Naive thymus-derived CD4-positive, alpha-beta T cell (primary cell): Measurements from ENCODE around the gene CELF2. TPM values are rescaled to one million over a fixed set of nuclear protein-coding genes. Genes with fewer than 3 reads are reported as not detected.
A peak's percentile ranks its signal among the peaks of the same experiment; 100 is the strongest.

Source experiments
- ATAC-seq: fragments of 150-1000 bp; cut with Tn5 transposase; 2 replicates; pipeline ENCODE4 v1.10.0; 2021; ENCODE audit warnings: mild to moderate bottlenecking, moderate library complexity
- CTCF ChIA-PET: fragments of 350-600 bp; sonication (Branson Sonifier 250); formaldehyde crosslinking; loops from one replicate; lab custom pipeline; 2021; ENCODE audit warnings: antibody characterized with exemption; lab: Charles Lee
- POLR2A ChIA-PET: fragments of 350-600 bp; sonication (Branson Sonifier 250); formaldehyde crosslinking; loops from one replicate; lab custom pipeline; 2021; ENCODE audit warnings: antibody characterized with exemption, inconsistent platforms; lab: Charles Lee
- DNase-seq, 9 donors: peaks; one replicate each; pipeline versions ENCODE4 v3.0.0 to v3.0.0-alpha.2; 2020 to 2022; ENCODE audit warnings: mixed read lengths in 1 of 9
- H3K27ac ChIP-seq: one replicate; pipeline ENCODE4 v1.7.0; 2013; ENCODE audit warnings: mild to moderate bottlenecking, low read depth, low read length, moderate library complexity
- H3K27me3 ChIP-seq, 2 donors: one replicate each; pipeline ENCODE4 v1.7.0; 2013; ENCODE audit warnings: low read length in 2 of 2, mild to moderate bottlenecking in 2 of 2, moderate library complexity in 2 of 2; ENCODE audit not compliant: control insufficient read depth in 2 of 2, insufficient read depth in 2 of 2
- H3K36me3 ChIP-seq, 3 experiments: 1 replicate in 2 of 3; 2 replicates in 1 of 3; pipeline ENCODE4 v1.7.0; 2013; ENCODE audit warnings: low read length in 3 of 3, mild to moderate bottlenecking in 3 of 3, moderate library complexity in 1 of 3; ENCODE audit not compliant: insufficient read depth in 3 of 3, control insufficient read depth in 2 of 3
- H3K4me1 ChIP-seq, 2 donors: one replicate each; pipeline ENCODE4 v1.7.0; 2013; ENCODE audit warnings: low read length in 2 of 2, mild to moderate bottlenecking in 2 of 2, moderate library complexity in 1 of 2; ENCODE audit not compliant: control insufficient read depth in 2 of 2, insufficient read depth in 2 of 2
- H3K4me3 ChIP-seq: 2 replicates; pipeline ENCODE4 v1.7.0; 2013; ENCODE audit warnings: mild to moderate bottlenecking, low read length
- H3K9me3 ChIP-seq, 3 experiments: 1 replicate in 2 of 3; 2 replicates in 1 of 3; pipeline ENCODE4 v1.7.0; 2013; ENCODE audit warnings: low read length in 3 of 3; ENCODE audit not compliant: control insufficient read depth in 2 of 3
- H3K27ac Mint-ChIP-seq, 9 donors: one replicate each; pipeline ENCODE4 v1.8.0; 2020 to 2022; ENCODE audit warnings: mixed read lengths in 9 of 9, mild to moderate bottlenecking in 8 of 9, moderate library complexity in 5 of 9, inconsistent platforms in 2 of 9
- H3K27me3 Mint-ChIP-seq, 5 donors: one replicate each; pipeline ENCODE4 v1.8.0; 2021 to 2022; ENCODE audit warnings: mixed read lengths in 5 of 5, mild to moderate bottlenecking in 1 of 5
- H3K36me3 Mint-ChIP-seq, 5 donors: one replicate each; pipeline ENCODE4 v1.8.0; 2020 to 2022; ENCODE audit warnings: mixed read lengths in 5 of 5, mild to moderate bottlenecking in 3 of 5, inconsistent platforms in 1 of 5
- H3K4me1 Mint-ChIP-seq, 7 donors: one replicate each; pipeline ENCODE4 v1.8.0; 2020 to 2022; ENCODE audit warnings: mixed read lengths in 7 of 7, mild to moderate bottlenecking in 3 of 7, inconsistent platforms in 1 of 7
- H3K4me3 Mint-ChIP-seq, 10 donors: one replicate each; pipeline ENCODE4 v1.8.0; 2020 to 2022; ENCODE audit warnings: mild to moderate bottlenecking in 10 of 10, mixed read lengths in 10 of 10, moderate library complexity in 6 of 10, inconsistent platforms in 2 of 10
- H3K9me3 Mint-ChIP-seq, 11 donors: one replicate each; pipeline ENCODE4 v1.8.0; 2020 to 2022; ENCODE audit warnings: mixed read lengths in 11 of 11, mild to moderate bottlenecking in 4 of 11, inconsistent platforms in 1 of 11, moderate library complexity in 1 of 11
- intact Hi-C, 2 donors: fragments of 100-400 bp; cut with micrococcal nuclease; formaldehyde crosslinking; loops; one replicate each; pipeline ENCODE4 v1.15.1; 2023
- polyA plus RNA-seq, 2 donors: library from polyadenylated mRNA; unstranded; fragments of 300-500 nt; fragmentation: Illumina TruSeq; gene quantifications; one replicate each; pipeline ENCODE4 v1.2.3, GENCODE V29; 2021
- total RNA-seq, 6 experiments: library from RNA in 5 of 6; stranded (reverse) in 5 of 6; gene quantifications; 1 replicate in 5 of 6; 2 replicates in 1 of 6; pipeline ENCODE4 v1.2.3 and lab custom pipeline; 2021 to 2026

The CELF2 gene
- total and polyA plus RNA-seq, 7 experiments from 2014 or later, result 135 to 207 (median 178) TPM

DNA sequence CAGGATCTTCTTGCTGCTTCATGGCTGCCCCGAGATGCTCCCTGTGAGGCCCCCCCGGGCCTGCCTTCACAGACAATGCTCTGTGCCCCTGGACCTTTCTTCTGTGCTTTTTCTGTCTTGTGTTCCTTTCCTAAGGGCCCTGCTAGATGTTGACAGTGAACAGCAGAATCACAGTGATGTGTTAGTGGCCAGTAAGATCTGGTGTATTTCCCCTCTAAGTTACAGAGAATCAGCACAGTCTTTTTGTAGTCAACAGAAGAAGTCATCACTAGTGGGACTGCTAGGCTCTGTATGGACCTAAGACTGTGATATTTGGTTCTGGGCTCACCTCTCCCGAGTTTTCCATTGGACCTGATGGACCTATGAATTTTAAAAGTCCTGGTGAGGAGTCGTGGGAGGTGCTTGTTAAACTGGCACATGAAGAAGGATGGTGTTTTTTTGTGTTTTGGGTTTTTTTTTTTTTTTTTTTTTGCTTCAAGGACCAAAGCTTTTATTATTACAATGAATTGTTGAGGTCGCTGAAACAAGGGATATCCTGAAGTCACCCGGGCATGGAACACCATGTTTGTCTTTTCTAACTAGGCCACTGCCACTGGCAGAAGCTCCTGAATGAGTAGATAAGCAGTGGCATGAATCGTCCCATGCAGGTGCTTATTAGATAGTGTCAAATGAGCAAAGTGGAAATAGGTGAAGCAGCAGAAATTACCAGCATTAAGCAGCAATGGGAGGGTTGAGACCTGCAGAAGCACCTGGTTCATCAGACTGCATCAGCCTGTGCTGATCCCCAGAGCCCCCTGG, 194.8 kb downstream of the CELF2 start:
- H3K36me3 Mint-ChIP-seq, result peaks cover 7 to 61% (median 35%) of the 10 kb centered on the region in 5 donors
- no peak overlapping the region for H3K4me3 ChIP-seq
- intact Hi-C loops, result no loop called here
- POLR2A ChIA-PET, result interaction anchor here (0.7 kb wide), 1 partner anchor 23 kb away, joined by 3 read pairs; no protein-coding TSS in a partner anchor
- CTCF ChIA-PET, result interaction anchor here (0.9 kb wide), 1 partner anchor 15 kb away, joined by 3 read pairs; no protein-coding TSS in a partner anchor
- peaks cover 0 to 56% (median 3%) of the 10 kb centered on the region in 3 experiments for H3K36me3 ChIP-seq
- peak overlapping the region; percentile 70 for H3K27ac ChIP-seq
- ATAC-seq (peak; percentile 9), DNase-seq (no peak)
- peaks cover 80 to 100% (median 96%) of the 10 kb centered on the region in 7 donors for H3K4me1 Mint-ChIP-seq
- peaks cover 0 to 2% (median 0%) of the 10 kb centered on the region in 11 donors for H3K9me3 Mint-ChIP-seq
- H3K27ac Mint-ChIP-seq, result peak overlapping the region; percentile 53 to 95 (median 86)
- H3K9me3 ChIP-seq, result no peaks in the 10 kb centered on the region
- peak overlapping the region in 9 of 10 donors; percentile 16 to 86 (median 56) for H3K4me3 Mint-ChIP-seq
- peaks cover 81 to 86% of the 10 kb centered on the region in 2 donors for H3K4me1 ChIP-seq
- no peaks in the 10 kb centered on the region for H3K27me3 ChIP-seq
- H3K27me3 Mint-ChIP-seq, result no peaks in the 10 kb centered on the region

DNA sequence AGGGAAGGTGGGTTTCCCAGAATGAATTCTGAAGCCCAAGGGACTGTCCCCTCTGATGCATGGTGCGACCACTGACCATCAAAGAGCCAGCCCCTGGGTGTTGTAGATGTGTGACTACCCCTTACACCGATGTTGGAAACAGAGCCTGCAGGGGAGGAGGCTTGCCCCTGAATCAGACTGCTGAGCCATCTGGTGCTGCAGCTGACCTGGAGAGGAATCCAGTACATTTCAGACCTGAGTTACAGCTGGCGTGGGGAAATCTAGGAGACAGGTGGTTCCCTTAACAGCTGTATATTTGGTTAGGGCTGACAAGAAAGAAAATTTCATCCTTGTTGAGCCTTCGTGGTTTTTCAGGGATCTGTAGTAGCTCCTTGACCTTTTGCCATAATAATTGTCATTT, 195.5 kb downstream of the CELF2 start:
- ChIA-PET CTCF (interaction anchor here (0.7 to 0.9 kb wide), 2 partner anchors 15 to 99 kb away, joined by 3 read pairs; no protein-coding TSS in a partner anchor), POLR2A (interaction anchor here (0.6 kb wide), 2 partner anchors 89 to 97 kb away, joined by 3 read pairs; no protein-coding TSS in a partner anchor)
- H3K27me3 ChIP-seq, result no peaks in the 10 kb centered on the region
- H3K4me1 ChIP-seq, result peaks cover 76 to 85% of the 10 kb centered on the region in 2 donors
- Mint-ChIP-seq H3K9me3 (peaks cover 0 to 2% (median 0%) of the 10 kb centered on the region in 11 donors), H3K36me3 (peaks cover 7 to 58% (median 36%) of the 10 kb centered on the region in 5 donors), H3K27ac (peak overlapping the region; percentile 21 to 95 (median 86)), H3K4me1 (peaks cover 77 to 100% (median 96%) of the 10 kb centered on the region in 7 donors), H3K4me3 (peak overlapping the region in 8 of 10 donors; percentile 11 to 86 (median 40)), H3K27me3 (no peaks in the 10 kb centered on the region)
- intact Hi-C loops, result no loop called here
- peak overlapping the region; percentile 70 for H3K27ac ChIP-seq
- no peak overlapping the region for H3K4me3 ChIP-seq
- no peak for ATAC-seq
- H3K9me3 ChIP-seq, result no peaks in the 10 kb centered on the region
- DNase-seq, result no peak
- H3K36me3 ChIP-seq, result peaks cover 0 to 57% (median 9%) of the 10 kb centered on the region in 3 experiments

DNA sequence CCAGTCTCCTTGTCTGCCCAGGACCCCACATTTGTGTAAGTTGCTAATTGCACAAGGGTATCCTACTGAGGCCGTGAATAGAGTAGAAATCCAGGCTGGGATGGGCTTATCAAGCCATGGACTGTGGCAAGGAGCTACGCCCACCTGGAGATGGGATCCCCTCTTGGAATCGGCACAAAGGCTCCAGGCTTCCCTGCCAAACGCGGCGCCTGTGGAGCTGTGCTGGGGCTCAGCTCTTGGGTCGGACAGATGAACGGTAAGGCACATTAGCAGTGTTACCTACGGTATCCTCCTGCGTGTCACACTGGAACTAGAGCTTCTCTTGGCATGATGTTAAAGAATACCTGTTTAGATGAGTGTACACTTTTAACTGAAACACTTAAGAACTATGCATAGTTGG, 196.7 kb downstream of the CELF2 start:
- peak overlapping the region in 4 of 10 donors; percentile 0 to 45 (median 24) for H3K4me3 Mint-ChIP-seq
- Histone ChIP-seq H3K9me3 (no peaks in the 10 kb centered on the region), H3K27ac (no peak overlapping the region), H3K27me3 (no peaks in the 10 kb centered on the region), H3K4me3 (no peak overlapping the region), H3K4me1 (peaks cover 64 to 83% of the 10 kb centered on the region in 2 donors), H3K36me3 (peaks cover 0 to 70% (median 9%) of the 10 kb centered on the region in 3 experiments)
- DNase-seq (no peak), ATAC-seq (no peak)
- CTCF ChIA-PET, result interaction anchor here (0.5 kb wide), 1 partner anchor 40 kb away, joined by 3 read pairs; no protein-coding TSS in a partner anchor
- peaks cover 71 to 100% (median 92%) of the 10 kb centered on the region in 7 donors for H3K4me1 Mint-ChIP-seq
- H3K27me3 Mint-ChIP-seq, result no peaks in the 10 kb centered on the region
- intact Hi-C loops, result no loop called here
- peaks cover 0 to 2% (median 0%) of the 10 kb centered on the region in 11 donors for H3K9me3 Mint-ChIP-seq
- peaks cover 7 to 61% (median 36%) of the 10 kb centered on the region in 5 donors for H3K36me3 Mint-ChIP-seq
- POLR2A ChIA-PET, result interaction anchor here (1.1 to 1.4 kb wide), 5 partner anchors 13 to 101 kb away, joined by 3 to 4 read pairs (median 4); no protein-coding TSS in a partner anchor
- H3K27ac Mint-ChIP-seq, result peak overlapping the region in 8 of 9 donors; percentile 20 to 91 (median 80)

DNA sequence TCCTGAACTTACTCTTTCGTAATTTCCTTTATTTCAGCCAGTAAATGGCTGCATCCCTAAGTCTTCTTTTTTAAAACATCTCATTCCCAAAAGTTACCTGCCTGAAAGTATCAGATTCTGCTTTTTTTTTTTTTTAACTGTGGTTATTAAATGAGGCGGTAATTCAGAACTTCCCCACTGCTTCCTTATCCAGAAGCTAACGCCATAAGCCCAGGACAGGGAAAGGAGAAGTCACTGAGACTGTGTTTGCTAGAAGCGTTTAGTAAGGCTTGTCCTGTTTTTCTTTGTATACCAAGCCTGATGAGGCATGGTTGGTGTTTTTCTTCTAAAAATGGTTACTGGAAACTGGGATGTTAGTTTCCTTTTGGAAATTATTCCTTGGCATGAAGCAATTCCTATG, 197.8 kb downstream of the CELF2 start:
- POLR2A ChIA-PET, result interaction anchor here (1.3 to 1.4 kb wide), 2 partner anchors 11 to 52 kb away, joined by 4 read pairs; no protein-coding TSS in a partner anchor
- no peak for ATAC-seq

DNA sequence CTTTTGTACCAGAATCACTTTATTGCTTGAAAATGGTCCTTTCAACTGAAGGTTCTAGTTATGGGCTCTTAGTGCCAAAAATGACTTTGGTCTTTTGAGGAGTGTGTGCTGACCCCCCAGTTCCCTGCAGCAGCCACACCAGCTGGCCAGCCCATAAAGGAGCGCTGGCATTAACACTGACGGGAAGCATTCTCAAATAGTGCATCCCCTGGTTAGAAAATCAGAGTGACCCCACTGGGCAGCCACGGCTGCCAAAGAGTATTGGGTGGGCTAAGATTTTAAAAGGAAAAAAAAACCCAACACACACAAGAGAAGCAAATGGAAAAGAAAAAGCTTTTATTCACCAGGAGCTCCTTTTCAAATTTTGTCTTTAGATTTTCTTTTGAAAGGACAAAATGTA, 199.8 kb downstream of the CELF2 start:
- peak overlapping the region in 1 of 10 donors; percentile 36 for H3K4me3 Mint-ChIP-seq
- peaks cover 13 to 63% (median 44%) of the 10 kb centered on the region in 5 donors for H3K36me3 Mint-ChIP-seq
- Histone ChIP-seq H3K36me3 (peaks cover 0 to 87% (median 21%) of the 10 kb centered on the region in 3 experiments), H3K4me1 (peaks cover 35 to 60% of the 10 kb centered on the region in 2 donors), H3K4me3 (no peak overlapping the region), H3K27me3 (no peaks in the 10 kb centered on the region), H3K9me3 (no peaks in the 10 kb centered on the region), H3K27ac (no peak overlapping the region)
- peaks cover 58 to 98% (median 89%) of the 10 kb centered on the region in 7 donors for H3K4me1 Mint-ChIP-seq
- H3K27me3 Mint-ChIP-seq, result no peaks in the 10 kb centered on the region
- no peak for ATAC-seq
- H3K9me3 Mint-ChIP-seq, result no peaks in the 10 kb centered on the region
- H3K27ac Mint-ChIP-seq, result peak overlapping the region in 3 of 9 donors; percentile 44 to 88 (median 86)
- intact Hi-C loops, result loop anchor here in 1 of 2 donors (1.0 kb wide), 1 partner anchor 9 kb away; no protein-coding TSS in a partner anchor
- ChIA-PET POLR2A (interaction anchor here (1.0 to 1.3 kb wide), 3 partner anchors 9 to 24 kb away, joined by 3 to 5 read pairs (median 4); no protein-coding TSS in a partner anchor), CTCF (interaction anchor here (0.6 kb wide), 1 partner anchor 564 kb away, joined by 3 read pairs; no protein-coding TSS in a partner anchor)
- DNase-seq, result no peak

More for the DNA sequence above, 197.8 kb downstream of the CELF2 start:
- H3K27me3 Mint-ChIP-seq, result no peaks in the 10 kb centered on the region
- peaks cover 55 to 73% of the 10 kb centered on the region in 2 donors for H3K4me1 ChIP-seq
- peaks cover 11 to 65% (median 40%) of the 10 kb centered on the region in 5 donors for H3K36me3 Mint-ChIP-seq
- peak overlapping the region; percentile 31 for H3K27ac ChIP-seq
- CTCF ChIA-PET, result no interaction called here
- peaks cover 0 to 74% (median 20%) of the 10 kb centered on the region in 3 experiments for H3K36me3 ChIP-seq
- peaks cover 72 to 99% (median 90%) of the 10 kb centered on the region in 7 donors for H3K4me1 Mint-ChIP-seq
- intact Hi-C loops, result no loop called here
- DNase-seq, result no peak
- no peaks in the 10 kb centered on the region for H3K27me3 ChIP-seq
- H3K4me3 ChIP-seq, result no peak overlapping the region
- H3K9me3 Mint-ChIP-seq, result peaks cover 0 to 2% (median 0%) of the 10 kb centered on the region in 11 donors
- H3K27ac Mint-ChIP-seq, result peak overlapping the region in 8 of 9 donors; percentile 12 to 91 (median 80)
- H3K9me3 ChIP-seq, result no peaks in the 10 kb centered on the region
- peak overlapping the region in 4 of 10 donors; percentile 31 to 44 (median 33) for H3K4me3 Mint-ChIP-seq

DNA sequence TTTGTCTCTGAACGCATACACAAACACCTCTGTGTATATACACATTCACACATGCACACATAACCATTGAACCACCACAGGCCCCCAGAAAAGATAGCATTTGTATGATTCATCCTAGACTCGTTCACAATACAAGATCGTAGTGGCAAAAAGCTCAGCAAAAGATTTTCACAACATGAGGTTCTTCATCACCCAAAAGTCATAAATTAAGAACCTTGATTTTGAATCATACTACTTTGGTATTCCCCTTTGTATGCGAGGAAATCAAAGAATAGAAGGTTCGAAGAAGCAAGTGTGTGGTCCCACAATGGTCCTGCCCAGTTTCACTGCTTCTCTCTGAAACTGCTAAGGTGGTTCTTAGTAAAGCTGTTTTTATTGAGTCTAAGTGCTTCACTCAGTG, 200.7 kb downstream of the CELF2 start:
- Histone ChIP-seq H3K27me3 (no peaks in the 10 kb centered on the region), H3K36me3 (peaks cover 0 to 88% (median 21%) of the 10 kb centered on the region in 3 experiments), H3K4me3 (no peak overlapping the region), H3K9me3 (no peaks in the 10 kb centered on the region), H3K4me1 (peaks cover 31 to 59% of the 10 kb centered on the region in 2 donors), H3K27ac (peak overlapping the region; percentile 3)
- no peak for DNase-seq
- H3K27ac Mint-ChIP-seq, result peak overlapping the region; percentile 5 to 88 (median 61)
- ChIA-PET CTCF (no interaction called here), POLR2A (interaction anchor here (1.3 kb wide), 1 partner anchor 8 kb away, joined by 4 read pairs; no protein-coding TSS in a partner anchor)
- peaks cover 13 to 65% (median 44%) of the 10 kb centered on the region in 5 donors for H3K36me3 Mint-ChIP-seq
- no peaks in the 10 kb centered on the region for H3K27me3 Mint-ChIP-seq
- intact Hi-C loops, result loop anchor here (1.0 kb wide), 1 partner anchor 9 kb away; no protein-coding TSS in a partner anchor
- H3K4me3 Mint-ChIP-seq, result peak overlapping the region in 2 of 10 donors; percentile 4 to 36
- no peaks in the 10 kb centered on the region for H3K9me3 Mint-ChIP-seq
- H3K4me1 Mint-ChIP-seq, result peaks cover 58 to 97% (median 88%) of the 10 kb centered on the region in 7 donors
- ATAC-seq, result peak; percentile 43
